Hematopoietic multipotent progenitor cell treated with erythropoietin and hydrocortisone succinate and interleukin-3 and kit ligand, for 8 days (in vitro differentiated cells): ENCODE data around the gene HTT-AS.

Source experiments
- DNase-seq: peaks from one replicate; pipeline ENCODE4 v3.0.0-alpha.2; 2015

Gene HTT-AS

DNA sequence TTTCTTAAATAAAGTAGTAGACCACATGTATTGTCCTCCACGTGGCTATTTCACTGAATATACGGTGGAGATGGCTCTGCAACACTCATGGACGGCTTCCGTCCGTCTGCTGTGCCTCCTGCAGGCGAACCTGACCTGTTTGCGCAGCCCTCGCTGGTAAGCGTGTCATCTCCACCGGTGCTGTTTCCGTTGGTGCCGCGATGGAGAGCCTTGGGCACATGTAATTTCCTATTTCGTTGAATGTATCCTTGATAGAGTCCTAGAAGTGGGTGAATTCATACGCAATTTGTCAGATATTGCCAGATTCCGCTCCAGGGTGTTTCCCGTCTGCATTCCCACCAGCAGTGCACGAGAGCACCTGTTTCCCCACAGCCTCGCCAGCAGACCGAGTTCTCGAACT is 48.5 kb downstream of the HTT-AS start:
- no peak for DNase-seq

DNA sequence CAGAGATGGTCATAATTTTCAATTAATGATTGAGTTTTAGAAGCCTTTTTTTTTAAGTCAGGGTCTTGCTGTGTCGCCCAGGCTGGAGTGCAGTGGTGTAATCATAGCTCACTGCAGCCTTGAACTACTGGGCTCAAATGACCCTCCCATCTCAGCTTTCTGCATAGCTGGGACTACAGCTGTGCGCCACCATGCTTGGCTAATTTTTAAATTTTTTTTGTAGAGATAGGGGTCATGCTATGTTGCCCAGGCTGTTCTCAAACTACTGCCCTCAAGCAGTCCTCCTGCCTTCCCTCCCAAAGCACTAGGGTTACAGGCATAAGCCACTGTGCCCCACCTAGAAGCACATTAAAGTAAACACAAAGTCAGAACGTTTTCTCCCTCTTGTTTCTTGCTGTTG is 51.7 kb downstream of the HTT-AS start:
- no peak for DNase-seq

GRCh38 chr4:3022112-3022511 is 52.2 kb downstream of the HTT-AS start:
- no peak for DNase-seq

- no peak for DNase-seq
Observed at GRCh38 chr4:3021627-3022026, 52.7 kb downstream of the HTT-AS start.

DNA sequence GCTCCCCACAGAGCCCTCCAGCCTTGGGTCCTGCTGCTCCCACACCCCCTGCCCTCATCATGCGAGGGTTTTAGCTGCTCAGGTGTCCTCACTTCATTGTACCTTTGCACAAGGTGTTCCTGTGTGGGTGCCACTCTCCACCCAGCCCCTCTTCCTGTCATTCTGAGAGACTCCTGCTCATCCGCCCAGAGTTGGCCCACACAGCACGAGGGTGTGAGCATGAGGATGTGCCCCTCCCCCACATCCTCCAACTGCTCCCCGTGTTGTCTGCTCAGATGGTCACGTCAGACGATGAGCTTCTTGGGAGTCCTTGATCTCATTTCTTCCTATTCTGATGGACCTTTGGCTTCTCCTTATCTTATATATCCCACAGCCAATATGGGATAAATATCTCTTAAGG is 53.2 kb downstream of the HTT-AS start:
- DNase-seq = no peak

DNA sequence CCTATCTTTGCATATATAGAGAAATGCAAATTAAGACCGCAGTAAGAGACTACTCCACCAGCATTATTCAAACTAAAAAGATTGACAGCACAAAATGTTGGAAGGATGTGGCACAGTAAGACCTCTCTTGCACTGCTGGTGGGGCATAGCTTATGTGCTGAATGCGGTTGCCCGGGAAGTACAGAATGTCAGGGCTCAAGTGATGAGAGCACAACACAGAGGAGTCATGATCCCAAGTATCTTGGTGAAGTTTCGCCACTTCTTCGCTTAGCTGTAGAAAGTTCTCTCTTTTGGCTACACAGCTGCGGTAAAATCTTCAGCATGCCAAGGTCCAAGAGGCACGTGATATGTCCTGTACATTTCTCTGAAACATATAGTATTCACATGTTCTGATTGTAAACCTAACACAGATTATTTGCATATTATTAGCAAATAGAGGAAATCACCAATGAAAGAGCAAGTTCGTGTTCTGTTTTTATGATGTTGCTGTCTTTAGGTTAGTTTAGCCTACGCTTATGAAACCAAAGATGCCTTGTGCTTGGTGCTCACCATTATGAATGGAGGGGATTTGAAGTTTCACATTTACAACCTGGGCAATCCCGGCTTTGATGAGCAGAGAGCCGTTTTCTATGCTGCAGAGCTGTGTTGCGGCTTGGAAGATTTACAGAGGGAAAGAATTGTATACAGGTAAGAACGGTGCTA is 55.0 kb downstream of the HTT-AS start:
- no peak for DNase-seq

GRCh38 chr4:3017504-3017903 is 56.8 kb downstream of the HTT-AS start:
- DNase-seq = no peak

DNA sequence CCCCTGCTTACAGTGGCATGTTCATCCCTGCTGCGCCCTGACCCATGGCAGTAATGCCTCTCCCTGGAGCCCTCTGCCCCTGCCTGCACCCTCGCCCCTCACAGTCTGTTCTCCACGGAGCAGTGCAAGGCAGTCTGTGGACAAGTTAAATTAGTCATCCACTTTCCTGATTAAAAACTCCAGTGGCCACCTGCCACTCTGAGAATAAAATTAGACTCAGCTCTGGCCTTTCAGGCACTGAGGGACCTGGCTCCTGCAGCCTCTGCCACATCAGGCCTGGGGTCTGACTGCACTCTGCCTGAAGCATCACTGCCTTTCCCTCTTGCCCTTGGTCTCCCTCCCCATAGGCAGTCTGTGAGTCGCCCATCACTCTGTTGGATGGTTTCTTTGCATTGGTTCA is 57.4 kb downstream of the HTT-AS start:
- DNase-seq = no peak

DNA sequence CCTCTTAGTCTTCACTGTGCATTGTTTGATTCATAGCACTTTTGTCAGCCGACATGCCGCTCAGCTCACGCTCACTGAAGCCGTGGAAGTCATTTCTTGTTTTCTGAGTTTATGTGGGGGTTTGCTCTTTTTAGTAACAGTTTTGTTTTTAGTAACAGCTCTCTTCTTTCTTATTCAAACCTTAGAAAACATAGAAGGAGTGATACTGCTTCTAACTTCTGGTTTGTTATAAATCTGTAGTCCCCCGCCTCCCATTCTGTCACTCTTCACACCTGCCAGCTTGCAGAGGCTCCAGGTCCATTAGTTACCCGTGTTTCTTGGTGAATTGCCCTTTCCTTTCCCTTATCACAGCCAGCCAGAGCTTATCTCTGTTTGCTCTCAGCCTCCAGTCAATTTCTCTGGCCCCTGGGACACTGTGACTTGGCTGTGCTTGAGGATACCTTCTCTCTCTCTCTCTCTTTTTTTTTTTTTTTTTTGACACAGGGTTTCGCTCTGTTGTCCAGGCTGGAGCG is 60.4 kb downstream of the HTT-AS start:
- DNase-seq = peak; percentile 65
